Neural cell (in vitro differentiated cells): ENCODE measurements around the gene PIK3AP1. TPM values are rescaled to one million over a fixed set of nuclear protein-coding genes. Genes with fewer than 3 reads are reported as not detected.

Experiments
- H2AFZ ChIP-seq: fragments of 200-600, 300-800 bp; sonication (generic), shearing (Covaris generic); 2 replicates; pipeline ENCODE4 v1.6.0; 2014; ENCODE audit warnings: low read depth, mild to moderate bottlenecking, antibody characterized with exemption, low read length, moderate library complexity
- H3F3A ChIP-seq: fragments of 200-600 bp; shearing (Covaris generic); 2 replicates; pipeline ENCODE4 v1.6.1; 2016; ENCODE audit warnings: mild to moderate bottlenecking, moderate library complexity, mixed read lengths, antibody characterized with exemption, low read length; ENCODE audit not compliant: insufficient read depth, poor library complexity, severe bottlenecking
- H3K27ac ChIP-seq: fragments of 200-600, 300-800 bp; sonication (generic), shearing (Covaris generic); 2 replicates; pipeline ENCODE4 v1.5.1; 2014; ENCODE audit warnings: mild to moderate bottlenecking, low read length, moderate library complexity
- H3K27me3 ChIP-seq: fragments of 300-800, 200-600 bp; sonication (generic), shearing (Covaris generic); 2 replicates; pipeline ENCODE4 v1.6.0; 2014; ENCODE audit warnings: mild to moderate bottlenecking, low read depth, low read length, moderate library complexity; ENCODE audit not compliant: insufficient read depth
- H3K36me3 ChIP-seq: fragments of 300-800, 200-600 bp; sonication (generic), shearing (Covaris generic); 2 replicates; pipeline ENCODE4 v1.5.1; 2014; ENCODE audit warnings: mild to moderate bottlenecking, antibody characterized with exemption, low read length, moderate library complexity; ENCODE audit not compliant: insufficient read depth
- H3K4me2 ChIP-seq: fragments of 300-800, 200-600 bp; sonication (generic), shearing (Covaris generic); 2 replicates; pipeline ENCODE4 v1.6.0; 2014; ENCODE audit warnings: mild to moderate bottlenecking, low read length
- H3K4me3 ChIP-seq: fragments of 300-800, 200-600 bp; sonication (generic), shearing (Covaris generic); 2 replicates; pipeline ENCODE4 v1.5.1; 2014; ENCODE audit warnings: mild to moderate bottlenecking, low read length, moderate library complexity
- H3K79me2 ChIP-seq: fragments of 200-600 bp; shearing (Covaris generic); replicated peaks from 2 replicates; pipeline ENCODE4 v1.6.0; 2014; ENCODE audit warnings: mild to moderate bottlenecking, low read length, moderate library complexity; ENCODE audit not compliant: insufficient read depth
- H3K9ac ChIP-seq: fragments of 300-800, 200-600 bp; sonication (generic), shearing (Covaris generic); 2 replicates; pipeline ENCODE4 v1.6.1; 2016; ENCODE audit warnings: mild to moderate bottlenecking, low read length, mixed read lengths
- H3K9me2 ChIP-seq: fragments of 200-600 bp; shearing (Covaris generic); 2 replicates; pipeline ENCODE4 v1.6.1; 2016; ENCODE audit warnings: mild to moderate bottlenecking, low read length, mixed read lengths; ENCODE audit not compliant: insufficient read depth
- H3K9me3 ChIP-seq: fragments of 200-600, 300-800 bp; sonication (generic), shearing (Covaris generic); 2 replicates; pipeline ENCODE4 v1.6.1; 2016; ENCODE audit warnings: mild to moderate bottlenecking, mixed run types, low read length, moderate library complexity, mixed read lengths
- H4K20me1 ChIP-seq: fragments of 200-600 bp; shearing (Covaris generic); 2 replicates; pipeline ENCODE4 v1.6.1; 2016; ENCODE audit warnings: mild to moderate bottlenecking, mixed run types; ENCODE audit not compliant: insufficient read depth
- CTCF ChIP-seq: fragments of 450-650 bp; IDR thresholded peaks from 2 replicates; pipeline ENCODE4 v1.5.1; 2014; ENCODE audit warnings: antibody characterized with exemption, mild to moderate bottlenecking, moderate library complexity; ENCODE audit not compliant: poor library complexity, severe bottlenecking
- EP300 ChIP-seq: fragments of 450-650 bp; conservative IDR thresholded peaks from 2 replicates; pipeline ENCODE4 v1.6.1; 2014; ENCODE audit warnings: antibody characterized with exemption, mild to moderate bottlenecking, moderate library complexity; ENCODE audit not compliant: poor library complexity, severe bottlenecking
- EZH2 ChIP-seq: fragments of 200-600, 300-800 bp; shearing (Covaris generic), sonication (generic); IDR thresholded peaks from 2 replicates; pipeline ENCODE4 v1.6.1; 2014; ENCODE audit warnings: antibody characterized with exemption, low read length, borderline replicate concordance, mild to moderate bottlenecking; ENCODE audit not compliant: insufficient read depth, poor library complexity, severe bottlenecking
- MXI1 ChIP-seq: fragments of 450-650 bp; conservative IDR thresholded peaks from 2 replicates; pipeline ENCODE4 v1.6.1; 2014; ENCODE audit warnings: antibody characterized with exemption, mild to moderate bottlenecking; ENCODE audit not compliant: poor library complexity, severe bottlenecking
- POLR2AphosphoS5 ChIP-seq: IDR thresholded peaks from 2 replicates; pipeline ENCODE4 v1.6.1; 2012
- RAD21 ChIP-seq: fragments of 450-650 bp; conservative IDR thresholded peaks from 2 replicates; pipeline ENCODE4 v1.6.1; 2014; ENCODE audit warnings: antibody characterized with exemption, mild to moderate bottlenecking, moderate library complexity
- REST ChIP-seq: IDR thresholded peaks from 2 replicates; pipeline ENCODE4 v1.6.1; 2012; ENCODE audit warnings: borderline replicate concordance
- SMC3 ChIP-seq: fragments of 450-650 bp; conservative IDR thresholded peaks from 2 replicates; pipeline ENCODE4 v1.6.1; 2014; ENCODE audit warnings: antibody characterized with exemption, mild to moderate bottlenecking, moderate library complexity; ENCODE audit not compliant: poor library complexity
- TAF1 ChIP-seq: IDR thresholded peaks from 2 replicates; pipeline ENCODE4 v1.6.1; 2012; ENCODE audit warnings: low read depth
- polyA plus RNA-seq: library from polyadenylated mRNA; depleted of rRNA; stranded (reverse); fragments of >200 nt; gene quantifications from 2 replicates; pipeline ENCODE4 v1.2.3, GENCODE V29; 2014

PIK3AP1 gene
- polyA plus RNA-seq, 1 donor from 2014 or later: 0.05 TPM

- H3K9me3 ChIP-seq: no peaks in the 10 kb centered on the region
- peak overlapping the region; percentile 91 for H3K9ac ChIP-seq
Observed at GRCh38 chr10:96588060-96588554, 132.2 kb downstream of the PIK3AP1 start.

More at GRCh38 chr10:96588060-96588554, 132.2 kb downstream of the PIK3AP1 start:
- TF ChIP-seq RAD21: no peak
- TF ChIP-seq POLR2AphosphoS5: no peak
- TF ChIP-seq TAF1: no peak
- no peak for TF ChIP-seq REST
- no peak for TF ChIP-seq CTCF
- no peak for TF ChIP-seq EZH2
- TF ChIP-seq SMC3: no peak
- TF ChIP-seq MXI1: no peak
- no peak for TF ChIP-seq EP300
- H3K27ac ChIP-seq: peak overlapping the region; percentile 87
- H3K79me2 ChIP-seq: peaks cover 32% of the 10 kb centered on the region
- no peaks in the 10 kb centered on the region for H3K27me3 ChIP-seq
- H2AFZ ChIP-seq: no peak overlapping the region
- no peaks in the 10 kb centered on the region for H4K20me1 ChIP-seq
- no peaks in the 10 kb centered on the region for H3K9me2 ChIP-seq
- H3K4me2 ChIP-seq: peak overlapping the region; percentile 98
- no peaks in the 10 kb centered on the region for H3F3A ChIP-seq
- H3K4me3 ChIP-seq: peak overlapping the region; percentile 94
- no peaks in the 10 kb centered on the region for H3K36me3 ChIP-seq
